GM12872 (cell line): Measurements from ENCODE around the gene TBCA.

Experiments
- CTCF ChIP-seq: IDR thresholded peaks from 3 replicates; pipeline ENCODE4 v1.5.1; 2011; ENCODE audit warnings: low read depth, mild to moderate bottlenecking, low read length, moderate library complexity; ENCODE audit not compliant: insufficient read depth

The TBCA gene

GRCh38 chr5:77707791-77708190, 68.3 kb downstream of the TBCA start:
- no peak for TF ChIP-seq CTCF

GRCh38 chr5:77698920-77699319, 77.2 kb downstream of the TBCA start:
- TF ChIP-seq CTCF, result no peak

- no peak for TF ChIP-seq CTCF
Observed at GRCh38 chr5:77697692-77698091, 78.4 kb downstream of the TBCA start.

- TF ChIP-seq CTCF, result no peak
Observed at GRCh38 chr5:77696120-77696519, 80.0 kb downstream of the TBCA start.

- TF ChIP-seq CTCF, result no peak
Observed at GRCh38 chr5:77693913-77694312, 82.2 kb downstream of the TBCA start.

GRCh38 chr5:77683171-77683732, 92.9 kb downstream of the TBCA start:
- no peak for TF ChIP-seq CTCF

GRCh38 chr5:77670526-77670925, 105.6 kb downstream of the TBCA start:
- no peak for TF ChIP-seq CTCF

GRCh38 chr5:77669677-77670076, 106.5 kb downstream of the TBCA start:
- TF ChIP-seq CTCF, result no peak
